GM23248 (cell line): ENCODE measurements around the gene TK1. TPM values are rescaled to one million over a fixed set of nuclear protein-coding genes. Genes with fewer than 3 reads are reported as not detected.

Experiments used
- DNase-seq: peaks from one replicate; pipeline ENCODE4 v3.0.0-alpha.2; 2015
- H2AFZ ChIP-seq: fragments of 200-600 bp; sonication (generic); 2 replicates; pipeline ENCODE4 v1.6.1; 2016; ENCODE audit warnings: antibody characterized with exemption
- H3F3A ChIP-seq: fragments of 200-600 bp; sonication (generic); 2 replicates; pipeline ENCODE4 v1.6.1; 2016; ENCODE audit warnings: mild to moderate bottlenecking, antibody characterized with exemption, mixed run types; ENCODE audit not compliant: insufficient read depth
- H3K27ac ChIP-seq: fragments of 200-600 bp; sonication (generic); 2 replicates; pipeline ENCODE4 v1.5.1; 2016; ENCODE audit warnings: mild to moderate bottlenecking
- H3K27me3 ChIP-seq: fragments of 200-600 bp; sonication (generic); replicated peaks from 2 replicates; pipeline ENCODE4 v1.6.1; 2016; ENCODE audit warnings: mild to moderate bottlenecking; ENCODE audit not compliant: insufficient read depth
- H3K36me3 ChIP-seq: fragments of 200-600 bp; sonication (generic); 2 replicates; pipeline ENCODE4 v1.6.1; 2016; ENCODE audit warnings: low read depth, mild to moderate bottlenecking
- H3K4me1 ChIP-seq: fragments of 200-600 bp; sonication (generic); 2 replicates; pipeline ENCODE4 v1.6.1; 2016; ENCODE audit warnings: mild to moderate bottlenecking; ENCODE audit not compliant: insufficient read depth
- H3K4me2 ChIP-seq: fragments of 200-600 bp; sonication (generic); one replicate; pipeline ENCODE4 v1.6.1; 2016; ENCODE audit warnings: mild to moderate bottlenecking; ENCODE audit not compliant: unreplicated experiment
- H3K4me3 ChIP-seq: fragments of 200-600 bp; sonication (generic); 2 replicates; pipeline ENCODE4 v1.5.1; 2016; ENCODE audit warnings: mild to moderate bottlenecking
- H3K79me2 ChIP-seq: fragments of 200-600 bp; sonication (generic); 2 replicates; pipeline ENCODE4 v1.6.1; 2016; ENCODE audit warnings: mild to moderate bottlenecking; ENCODE audit not compliant: insufficient read depth
- H3K9ac ChIP-seq: fragments of 200-600 bp; sonication (generic); 2 replicates; pipeline ENCODE4 v1.6.1; 2016; ENCODE audit warnings: mild to moderate bottlenecking
- H3K9me2 ChIP-seq: fragments of 200-600 bp; sonication (generic); 2 replicates; pipeline ENCODE4 v1.6.1; 2016; ENCODE audit warnings: mixed run types, mild to moderate bottlenecking, moderate library complexity; ENCODE audit not compliant: insufficient read depth
- H3K9me3 ChIP-seq: fragments of 200-600 bp; sonication (generic); one replicate; pipeline ENCODE4 v1.6.1; 2017; ENCODE audit warnings: low read depth
- H4K20me1 ChIP-seq: fragments of 200-600 bp; sonication (generic); 2 replicates; pipeline ENCODE4 v1.6.0; 2016; ENCODE audit not compliant: insufficient read depth
- EZH2 ChIP-seq: fragments of 200-600 bp; sonication (generic); IDR thresholded peaks from 2 replicates; pipeline ENCODE4 v1.6.1; 2018; ENCODE audit warnings: antibody characterized with exemption, mild to moderate bottlenecking; ENCODE audit not compliant: insufficient read depth, poor library complexity, severe bottlenecking
- EZH2phosphoT487 ChIP-seq: fragments of 200-600 bp; sonication (generic); IDR thresholded peaks from 2 replicates; pipeline ENCODE4 v1.6.1; 2018; ENCODE audit warnings: antibody characterized with exemption, moderate library complexity, mild to moderate bottlenecking, low read depth; ENCODE audit not compliant: insufficient read depth
- WGBS, 2 experiments: methylation state at CpG; one replicate each; pipeline ENCODE4 v1.1.6; 2015 to 2017; ENCODE audit warnings: low lambda C conversion rate in 2 of 2, low coverage in 1 of 2; ENCODE audit errors: missing lambda C conversion rate in 2 of 2; 5-methylcytosine and 5-hydroxymethylcytosine counted together
- in situ Hi-C: fragments of 300-500 bp; cut with MboI; formaldehyde crosslinking; loops from 2 replicates; pipeline ENCODE4 v1.15.0; 2020
- polyA plus RNA-seq: library from polyadenylated mRNA; unstranded; fragments of >200 nt; fragmentation: Nextera tagmentation; extraction: Ambion mirVana; gene quantifications from 2 replicates; pipeline ENCODE4 v1.2.1, GENCODE V29; 2016
- total RNA-seq: library from RNA; depleted of rRNA; stranded (reverse); fragments of >200 nt; shearing (Covaris generic); gene quantifications from 2 replicates; pipeline ENCODE4 v1.2.3, GENCODE V29; 2014

The TK1 gene
- total and polyA plus RNA-seq, 2 experiments from 2014 or later, result 79.4 to 84.5 TPM

GRCh38 chr17:78182504-78182903 lies 4.3 kb downstream of the TK1 start:
- Histone ChIP-seq H3K36me3 (no peaks in the 10 kb centered on the region), H3F3A (no peaks in the 10 kb centered on the region), H3K79me2 (no peaks in the 10 kb centered on the region), H2AFZ (no peak overlapping the region), H3K27me3 (no peaks in the 10 kb centered on the region), H4K20me1 (no peaks in the 10 kb centered on the region), H3K9me3 (no peaks in the 10 kb centered on the region), H3K27ac (no peak overlapping the region), H3K4me3 (no peak overlapping the region), H3K9ac (no peak overlapping the region), H3K9me2 (no peaks in the 10 kb centered on the region), H3K4me2 (no peak overlapping the region), H3K4me1 (no peaks in the 10 kb centered on the region)
- no peak for TF ChIP-seq EZH2
- TF ChIP-seq EZH2phosphoT487, result no peak
- WGBS, 2 experiments, result 94 to 96% methylated on average over 13 of the region's 13 CpGs
- in situ Hi-C loops, result no loop called here
- no peak for DNase-seq

- Histone ChIP-seq H3K4me2 (no peak overlapping the region), H3K9ac (no peak overlapping the region), H3K27ac (no peak overlapping the region), H3K4me3 (no peak overlapping the region), H3K9me2 (no peaks in the 10 kb centered on the region), H4K20me1 (no peaks in the 10 kb centered on the region), H3K4me1 (no peaks in the 10 kb centered on the region), H2AFZ (no peak overlapping the region), H3K27me3 (no peaks in the 10 kb centered on the region), H3K79me2 (no peaks in the 10 kb centered on the region), H3F3A (no peaks in the 10 kb centered on the region), H3K36me3 (no peaks in the 10 kb centered on the region), H3K9me3 (no peaks in the 10 kb centered on the region)
- no peak for DNase-seq
- in situ Hi-C loops, result no loop called here
- 87 to 93% methylated on average over 2 of the region's 2 CpGs for WGBS, 2 experiments
- no peak for TF ChIP-seq EZH2
- TF ChIP-seq EZH2phosphoT487, result no peak
These were observed 6.3 kb downstream of the TK1 start for GRCh38 chr17:78180508-78180907.

GRCh38 chr17:78180083-78180482 lies 6.8 kb downstream of the TK1 start:
- no peak for TF ChIP-seq EZH2
- TF ChIP-seq EZH2phosphoT487, result no peak
- Histone ChIP-seq H3K9me3 (no peaks in the 10 kb centered on the region), H3K9ac (no peak overlapping the region), H3K4me2 (no peak overlapping the region), H3K4me3 (no peak overlapping the region), H4K20me1 (no peaks in the 10 kb centered on the region), H3F3A (no peaks in the 10 kb centered on the region), H3K27ac (no peak overlapping the region), H3K9me2 (no peaks in the 10 kb centered on the region), H3K4me1 (no peaks in the 10 kb centered on the region), H3K36me3 (no peaks in the 10 kb centered on the region), H2AFZ (no peak overlapping the region), H3K79me2 (no peaks in the 10 kb centered on the region), H3K27me3 (no peaks in the 10 kb centered on the region)
- WGBS, 2 experiments, result 94 to 96% methylated on average over 14 of the region's 14 CpGs
- in situ Hi-C loops, result no loop called here
- DNase-seq, result no peak

- WGBS, 2 experiments, result 91 to 92% methylated on average over 17 of the region's 17 CpGs
These were observed 7.5 kb downstream of the TK1 start for GRCh38 chr17:78179372-78179771.

GRCh38 chr17:78176548-78177025 lies 10.3 kb downstream of the TK1 start:
- no peak overlapping the region for H3K27ac ChIP-seq
- DNase-seq, result peak; percentile 67

More at GRCh38 chr17:78179372-78179771, 7.5 kb downstream of the TK1 start:
- H3K9me3 ChIP-seq, result no peaks in the 10 kb centered on the region
- no peaks in the 10 kb centered on the region for H3F3A ChIP-seq
- no peaks in the 10 kb centered on the region for H3K27me3 ChIP-seq
- H4K20me1 ChIP-seq, result no peaks in the 10 kb centered on the region
- H3K4me1 ChIP-seq, result no peaks in the 10 kb centered on the region
- no peak overlapping the region for H2AFZ ChIP-seq
- no peak overlapping the region for H3K9ac ChIP-seq
- in situ Hi-C loops, result no loop called here
- no peak overlapping the region for H3K27ac ChIP-seq
- peak; percentile 52 for DNase-seq
- no peaks in the 10 kb centered on the region for H3K9me2 ChIP-seq
- H3K79me2 ChIP-seq, result no peaks in the 10 kb centered on the region
- H3K36me3 ChIP-seq, result no peaks in the 10 kb centered on the region
- no peak overlapping the region for H3K4me2 ChIP-seq
- H3K4me3 ChIP-seq, result no peak overlapping the region
- TF ChIP-seq EZH2phosphoT487, result no peak
- TF ChIP-seq EZH2, result no peak

More at GRCh38 chr17:78176548-78177025, 10.3 kb downstream of the TK1 start:
- Histone ChIP-seq H2AFZ (no peak overlapping the region), H4K20me1 (no peaks in the 10 kb centered on the region), H3K4me2 (no peak overlapping the region), H3K4me1 (no peaks in the 10 kb centered on the region), H3K79me2 (no peaks in the 10 kb centered on the region), H3K9ac (no peak overlapping the region), H3K27me3 (no peaks in the 10 kb centered on the region), H3K4me3 (no peak overlapping the region), H3K9me3 (no peaks in the 10 kb centered on the region), H3K36me3 (no peaks in the 10 kb centered on the region), H3K9me2 (no peaks in the 10 kb centered on the region), H3F3A (no peaks in the 10 kb centered on the region)
- in situ Hi-C loops, result no loop called here
- TF ChIP-seq EZH2 (no peak), EZH2phosphoT487 (no peak)
- WGBS, 2 experiments, result 38 to 47% methylated on average over 13 to 14 of the region's 14 CpGs
